Measurements from ENCODE around the gene TRIM8.
"Not testable (repeated sequence)": the region's sequence is repeated elsewhere in the genome, so short reads cannot be mapped to it uniquely, and the experiment has no call there.

TRIM8 gene

GRCh38 chr10:102649797-102650654 lies 5.7 kb downstream of the TRIM8 start:
- no peak overlapping the region for H3K4me3 ChIP-seq (ENCODE audit: low read depth, low read length)

- no peak overlapping the region for H3K4me3 ChIP-seq (ENCODE audit: low read depth, low read length)
These were observed 6.6 kb downstream of the TRIM8 start for GRCh38 chr10:102650655-102651454.

GRCh38 chr10:102651455-102652169 lies 7.3 kb downstream of the TRIM8 start:
- no peak overlapping the region for H3K4me3 ChIP-seq (ENCODE audit: low read depth, low read length)

- no peak overlapping the region for H3K4me3 ChIP-seq (ENCODE audit: low read depth, low read length)
These were observed 8.1 kb downstream of the TRIM8 start for GRCh38 chr10:102652170-102652916.

- H3K4me3 ChIP-seq (ENCODE audit: low read depth, low read length): no peak overlapping the region
These were observed 8.8 kb downstream of the TRIM8 start for GRCh38 chr10:102653060-102653459.

GRCh38 chr10:102654566-102654965 lies 10.3 kb downstream of the TRIM8 start:
- no peak overlapping the region for H3K4me3 ChIP-seq (ENCODE audit: low read depth, low read length)

- H3K4me3 ChIP-seq (ENCODE audit: low read depth, low read length): no peak overlapping the region
These were observed 10.7 kb downstream of the TRIM8 start for GRCh38 chr10:102654969-102655368.

GRCh38 chr10:102656026-102656425 lies 11.7 kb downstream of the TRIM8 start:
- H3K4me3 ChIP-seq (ENCODE audit: low read depth, low read length): no peak overlapping the region

- H3K4me3 ChIP-seq (ENCODE audit: low read depth, low read length): no peak overlapping the region
These were observed 12.6 kb downstream of the TRIM8 start for GRCh38 chr10:102656791-102657371.

GRCh38 chr10:102657451-102657850 lies 13.2 kb downstream of the TRIM8 start:
- no peak overlapping the region for H3K4me3 ChIP-seq (ENCODE audit: low read depth, low read length)

- no peak overlapping the region for H3K4me3 ChIP-seq (ENCODE audit: low read depth, low read length)
These were observed 13.9 kb downstream of the TRIM8 start for GRCh38 chr10:102657984-102658724.

- no peak overlapping the region for H3K4me3 ChIP-seq (ENCODE audit: low read depth, low read length)
These were observed 14.5 kb downstream of the TRIM8 start for GRCh38 chr10:102658802-102659201.

- H3K4me3 ChIP-seq (ENCODE audit: low read depth, low read length): no peak overlapping the region
These were observed 16.8 kb downstream of the TRIM8 start for GRCh38 chr10:102660888-102661657.

GRCh38 chr10:102661658-102662028 lies 17.4 kb downstream of the TRIM8 start:
- no peak overlapping the region for H3K4me3 ChIP-seq (ENCODE audit: low read depth, low read length)

GRCh38 chr10:102665904-102666509 lies 21.7 kb downstream of the TRIM8 start:
- H3K4me3 ChIP-seq (ENCODE audit: low read depth, low read length): no peak overlapping the region

GRCh38 chr10:102667411-102667810 lies 23.1 kb downstream of the TRIM8 start:
- not testable (repeated sequence) for H3K4me3 ChIP-seq (ENCODE audit: low read depth, low read length)

- no peak overlapping the region for H3K4me3 ChIP-seq (ENCODE audit: low read depth, low read length)
These were observed 24.2 kb downstream of the TRIM8 start for GRCh38 chr10:102668326-102669107.

Data from iPS-11a (cell line).